Epithelial cell of esophagus (primary cell): ENCODE measurements around the gene ALDH1L1.
A peak's percentile ranks its signal among the peaks of the same experiment; 100 is the strongest.

Experiments used
- DNase-seq: peaks from one replicate; pipeline ENCODE4 v3.0.0; 2010; ENCODE audit warnings: low read depth
- H3K4me3 ChIP-seq: 2 replicates; pipeline ENCODE4 v1.5.1; 2011; ENCODE audit warnings: mild to moderate bottlenecking, low read length, control low read depth
- TF ChIP-seq, protein P1 (sequence below): IDR thresholded peaks from 2 replicates; pipeline ENCODE4 v1.5.1; 2011; ENCODE audit warnings: low read depth, mild to moderate bottlenecking, low read length, control low read depth, inconsistent platforms; ENCODE audit not compliant: insufficient read depth; ENCODE audit errors: missing control alignments

ALDH1L1 gene

DNA sequence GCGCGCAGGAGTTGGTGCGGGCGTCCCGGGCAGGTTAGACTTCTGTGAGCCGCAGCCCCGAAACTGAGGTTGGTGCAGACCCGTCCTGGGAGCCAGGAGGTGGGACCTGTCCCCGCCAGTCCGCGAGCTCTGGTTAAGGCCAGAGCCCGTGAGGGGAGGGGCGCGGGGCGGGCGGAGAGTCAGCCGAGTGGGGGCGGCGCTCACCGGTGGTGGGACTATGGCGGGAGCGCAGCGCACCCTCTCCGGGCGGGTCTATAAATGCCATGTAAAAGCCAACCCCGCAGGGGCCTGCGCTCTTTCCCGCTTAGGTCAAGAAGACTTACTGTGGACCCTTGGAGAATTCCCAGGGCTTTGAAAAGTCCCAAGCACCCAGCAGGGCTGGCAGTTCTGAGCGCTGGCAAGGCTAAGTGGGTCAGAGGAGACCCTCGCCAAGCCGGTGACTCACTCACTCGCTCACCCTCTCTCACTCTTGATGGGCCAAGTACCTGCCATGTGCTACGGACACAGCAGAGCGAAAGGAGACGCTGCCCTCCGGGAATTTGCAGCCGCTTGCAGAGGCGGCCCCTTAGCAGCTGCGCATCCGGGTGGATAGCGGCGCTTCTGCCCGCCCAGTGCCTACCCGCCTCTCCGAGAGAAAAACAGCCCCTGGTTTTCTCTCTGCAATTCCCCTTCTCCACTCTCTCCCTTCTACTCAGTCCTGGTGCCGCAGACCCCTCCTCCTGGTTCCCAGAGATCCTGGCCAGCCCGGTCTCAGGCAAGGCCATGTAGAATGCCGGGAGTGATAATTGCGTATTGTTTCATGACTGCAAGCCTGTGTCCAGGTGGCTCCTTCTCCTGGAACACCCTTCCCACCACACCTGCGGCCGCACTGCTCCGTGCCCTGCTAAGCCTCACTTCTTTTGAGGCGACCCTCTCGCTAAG, at the start of gene ALDH1L1:
Gene ALDH1L1 (minus strand): TSS at position 110 of the 921 bp plus-strand sequence. CDS start 19,607 bp downstream, outside the sequence.
- peak; percentile 66 for DNase-seq
- H3K4me3 ChIP-seq, result peak within 1 kb of the TSS; percentile 53
- TF ChIP-seq, protein P1, sequence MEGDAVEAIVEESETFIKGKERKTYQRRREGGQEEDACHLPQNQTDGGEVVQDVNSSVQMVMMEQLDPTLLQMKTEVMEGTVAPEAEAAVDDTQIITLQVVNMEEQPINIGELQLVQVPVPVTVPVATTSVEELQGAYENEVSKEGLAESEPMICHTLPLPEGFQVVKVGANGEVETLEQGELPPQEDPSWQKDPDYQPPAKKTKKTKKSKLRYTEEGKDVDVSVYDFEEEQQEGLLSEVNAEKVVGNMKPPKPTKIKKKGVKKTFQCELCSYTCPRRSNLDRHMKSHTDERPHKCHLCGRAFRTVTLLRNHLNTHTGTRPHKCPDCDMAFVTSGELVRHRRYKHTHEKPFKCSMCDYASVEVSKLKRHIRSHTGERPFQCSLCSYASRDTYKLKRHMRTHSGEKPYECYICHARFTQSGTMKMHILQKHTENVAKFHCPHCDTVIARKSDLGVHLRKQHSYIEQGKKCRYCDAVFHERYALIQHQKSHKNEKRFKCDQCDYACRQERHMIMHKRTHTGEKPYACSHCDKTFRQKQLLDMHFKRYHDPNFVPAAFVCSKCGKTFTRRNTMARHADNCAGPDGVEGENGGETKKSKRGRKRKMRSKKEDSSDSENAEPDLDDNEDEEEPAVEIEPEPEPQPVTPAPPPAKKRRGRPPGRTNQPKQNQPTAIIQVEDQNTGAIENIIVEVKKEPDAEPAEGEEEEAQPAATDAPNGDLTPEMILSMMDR, result no peak

DNA sequence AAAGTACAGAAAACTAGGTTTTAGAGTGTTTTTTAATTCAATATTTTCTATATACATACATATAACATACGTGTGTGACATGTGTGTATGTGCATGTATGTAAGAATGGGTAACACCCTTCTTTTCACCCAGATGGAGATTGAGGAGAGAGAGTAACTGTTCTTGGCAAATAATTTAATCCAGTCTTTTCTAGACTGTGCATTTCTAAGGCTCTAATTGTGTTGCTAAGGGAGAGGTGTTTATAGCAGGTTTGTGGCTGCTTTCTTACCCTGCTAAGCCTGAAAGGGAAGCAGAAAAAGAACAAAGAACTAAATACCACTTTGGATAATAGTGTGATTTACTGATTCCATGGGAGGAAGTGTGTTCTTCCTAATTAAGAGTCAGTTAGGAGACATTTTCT, 46.0 kb upstream of the ALDH1L1 start:
- TF ChIP-seq, protein P1, result no peak

DNA sequence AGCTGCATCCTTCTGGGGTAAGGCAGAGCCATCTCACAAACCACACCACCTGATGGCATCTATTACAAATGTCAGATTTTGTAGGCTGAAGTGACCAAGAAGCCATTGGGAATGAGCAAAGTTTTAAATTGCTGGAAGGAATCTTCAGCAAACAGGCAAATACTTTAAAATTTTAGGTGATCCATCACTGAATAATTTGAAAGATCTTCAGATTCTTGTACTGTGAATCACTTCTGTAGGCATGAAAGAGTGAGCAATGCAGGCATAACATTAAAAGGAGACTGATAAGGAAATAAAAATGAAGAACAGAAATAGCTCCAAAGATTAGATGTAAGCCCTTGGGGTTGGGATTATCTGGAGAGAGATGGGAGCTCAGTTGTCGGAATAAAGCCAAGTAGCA, 36.0 kb upstream of the ALDH1L1 start:
- TF ChIP-seq, protein P1, result no peak
- peak; percentile 44 for DNase-seq
- H3K4me3 ChIP-seq, result no peak overlapping the region

More for the DNA sequence above, 46.0 kb upstream of the ALDH1L1 start:
- no peak for DNase-seq
- no peak overlapping the region for H3K4me3 ChIP-seq

DNA sequence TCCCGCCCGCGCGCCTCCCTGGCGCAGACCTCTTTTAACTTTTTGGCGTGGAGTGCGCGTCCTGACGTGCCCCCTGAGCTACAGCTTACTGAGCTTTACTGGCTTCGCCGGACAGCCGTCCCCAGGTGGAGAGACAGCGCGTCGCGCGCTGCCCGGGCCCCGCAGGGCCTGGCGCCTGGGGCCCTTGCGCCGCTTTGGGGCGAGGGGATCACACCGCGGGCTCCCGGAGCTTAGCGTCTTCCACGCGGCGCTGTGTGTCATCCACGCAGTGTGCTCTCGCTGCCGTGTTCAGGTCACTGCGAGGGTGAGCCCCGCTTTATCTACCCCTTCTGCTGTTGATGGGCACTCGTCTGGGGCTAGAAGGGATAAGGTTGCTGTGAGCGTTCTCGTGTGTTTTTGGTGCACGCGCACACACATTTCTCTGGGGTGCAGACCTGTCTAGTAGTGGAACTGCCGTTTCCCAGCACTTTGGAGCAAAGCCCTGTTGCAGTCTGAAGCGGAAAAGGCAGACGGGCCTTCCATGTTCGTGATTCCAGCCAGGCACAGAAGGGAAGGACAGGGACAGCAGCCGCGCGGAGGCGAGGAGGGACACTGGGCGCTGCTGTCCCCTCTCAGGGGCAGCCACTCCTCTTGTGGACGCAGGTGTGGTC, 33.1 kb upstream of the ALDH1L1 start:
- TF ChIP-seq, protein P1, result no peak
- no peak for DNase-seq
- H3K4me3 ChIP-seq, result peak overlapping the region; percentile 38

DNA sequence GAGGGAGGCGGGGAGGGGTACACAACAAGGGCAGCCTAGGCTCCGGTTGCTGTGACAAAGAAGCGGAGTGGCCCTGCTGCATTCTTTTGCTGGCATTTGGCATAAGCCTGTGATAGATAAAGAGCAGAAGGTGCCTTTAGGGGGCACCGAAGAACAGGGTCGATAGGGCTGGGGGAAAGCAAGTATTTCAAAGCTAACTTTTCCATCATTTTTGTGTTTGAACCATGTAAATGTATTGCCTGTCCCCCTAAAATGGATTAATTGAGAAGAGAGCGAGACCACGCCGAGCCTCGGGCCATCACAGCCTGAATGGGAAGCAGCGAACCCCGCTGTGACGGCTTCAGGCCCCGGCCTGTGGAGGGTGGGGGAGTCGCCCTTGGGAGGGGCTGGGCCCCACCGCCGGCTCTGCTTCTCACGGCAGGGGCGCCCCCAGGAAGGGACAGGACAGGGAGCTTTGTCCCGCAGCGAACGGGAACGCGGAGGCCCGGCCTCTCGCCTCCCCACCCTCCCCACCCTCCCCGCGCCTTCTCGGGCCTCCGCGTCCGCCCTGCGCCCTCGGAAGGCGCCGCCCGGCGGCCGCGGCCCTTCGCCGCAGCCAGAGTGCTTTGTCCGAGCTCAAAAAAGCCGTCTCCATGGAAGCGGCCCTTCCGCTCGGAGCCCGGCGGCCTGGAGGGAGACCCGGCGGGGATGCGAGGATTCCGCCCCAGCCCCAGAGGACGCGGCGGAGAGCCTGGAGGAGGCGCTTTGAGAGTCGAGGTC, 32.4 kb upstream of the ALDH1L1 start:
- DNase-seq, result peak; percentile 46
- TF ChIP-seq, protein P1, result peak; percentile 25
- H3K4me3 ChIP-seq, result peak overlapping the region; percentile 38

DNA sequence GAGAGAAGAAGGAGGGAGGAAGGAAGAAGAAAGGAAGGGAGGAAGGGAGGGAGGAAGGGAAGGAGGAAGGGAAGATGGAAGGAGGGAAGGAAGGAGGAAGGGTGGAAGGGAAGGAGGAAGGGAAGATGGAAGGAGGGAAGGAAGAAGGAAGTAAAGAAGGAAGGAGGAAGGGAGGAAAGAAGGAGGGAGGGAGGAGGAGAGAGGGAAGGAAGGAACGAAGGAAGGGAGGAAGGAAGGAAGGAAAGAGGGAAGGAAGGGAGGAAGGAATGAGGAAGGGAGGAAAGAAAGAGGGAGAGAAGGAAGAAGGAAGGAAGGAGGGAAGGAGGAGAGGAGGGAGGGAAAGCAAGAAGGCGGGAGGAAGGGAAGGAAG, 31.8 kb upstream of the ALDH1L1 start:
- TF ChIP-seq, protein P1, result no peak
- H3K4me3 ChIP-seq, result no peak overlapping the region
- DNase-seq, result no peak
